Measurements from ENCODE around the gene CCDC28B.

DNA sequence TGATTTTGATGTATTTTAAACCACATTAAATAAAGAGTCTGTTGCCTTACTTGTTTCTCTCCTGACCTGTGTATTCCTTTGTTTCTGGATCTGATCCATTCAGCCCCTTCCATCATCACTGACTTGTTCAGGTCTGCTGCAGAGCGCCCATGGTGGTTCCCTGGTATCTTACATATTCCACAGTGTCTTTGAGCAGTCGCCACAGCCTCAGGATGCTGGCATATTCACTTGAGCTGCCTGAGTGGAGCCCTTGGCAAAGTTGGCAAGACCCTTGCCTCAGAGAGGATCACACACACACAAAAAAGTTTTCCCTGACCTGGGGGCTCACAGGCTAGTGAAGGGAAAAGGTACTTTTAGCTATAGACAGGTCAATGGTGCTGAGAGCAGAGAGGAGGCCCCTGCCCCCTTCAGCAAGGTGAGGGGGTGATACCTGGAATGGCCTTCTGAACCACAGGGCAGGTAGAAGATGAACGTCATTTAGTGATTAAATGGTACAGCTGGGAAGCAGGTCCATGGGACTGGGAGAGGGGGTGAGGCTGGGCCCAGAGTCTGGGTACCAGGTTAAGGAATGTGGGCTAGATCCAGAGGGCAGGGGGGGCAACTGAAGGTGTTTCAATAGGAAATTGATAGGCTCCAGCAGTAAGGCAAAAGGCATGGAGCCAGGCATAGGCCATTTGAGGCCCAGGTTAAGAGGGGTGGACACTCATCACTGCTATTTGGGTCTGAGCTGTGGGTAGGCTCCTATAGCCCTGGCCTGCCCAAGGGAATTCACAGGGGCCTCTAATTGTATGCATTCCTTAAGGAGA is 2.0 kb upstream of the CCDC28B start:
- TF ChIP-seq, protein P1, sequence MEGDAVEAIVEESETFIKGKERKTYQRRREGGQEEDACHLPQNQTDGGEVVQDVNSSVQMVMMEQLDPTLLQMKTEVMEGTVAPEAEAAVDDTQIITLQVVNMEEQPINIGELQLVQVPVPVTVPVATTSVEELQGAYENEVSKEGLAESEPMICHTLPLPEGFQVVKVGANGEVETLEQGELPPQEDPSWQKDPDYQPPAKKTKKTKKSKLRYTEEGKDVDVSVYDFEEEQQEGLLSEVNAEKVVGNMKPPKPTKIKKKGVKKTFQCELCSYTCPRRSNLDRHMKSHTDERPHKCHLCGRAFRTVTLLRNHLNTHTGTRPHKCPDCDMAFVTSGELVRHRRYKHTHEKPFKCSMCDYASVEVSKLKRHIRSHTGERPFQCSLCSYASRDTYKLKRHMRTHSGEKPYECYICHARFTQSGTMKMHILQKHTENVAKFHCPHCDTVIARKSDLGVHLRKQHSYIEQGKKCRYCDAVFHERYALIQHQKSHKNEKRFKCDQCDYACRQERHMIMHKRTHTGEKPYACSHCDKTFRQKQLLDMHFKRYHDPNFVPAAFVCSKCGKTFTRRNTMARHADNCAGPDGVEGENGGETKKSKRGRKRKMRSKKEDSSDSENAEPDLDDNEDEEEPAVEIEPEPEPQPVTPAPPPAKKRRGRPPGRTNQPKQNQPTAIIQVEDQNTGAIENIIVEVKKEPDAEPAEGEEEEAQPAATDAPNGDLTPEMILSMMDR (IDR thresholded peaks at IDR 0.05) = no peak
- TF ChIP-seq POLR2A (IDR thresholded peaks at IDR 0.05) (no peak), EP300 (IDR thresholded peaks at IDR 0.05) (no peak)

All from tibial nerve (tissue), 4 donors.